PC-3 (cell line): Measurements from ENCODE around the gene CCDC187. TPM values are rescaled to one million over a fixed set of nuclear protein-coding genes. Genes with fewer than 3 reads are reported as not detected.

Source experiments
- ATAC-seq: fragments of 200-7000 bp; cut with Tn5 transposase; 2 replicates; pipeline ENCODE4 v1.9.1; 2020; ENCODE audit warnings: mild to moderate bottlenecking, moderate library complexity
- BruUV-seq: library from RNA; stranded (reverse); fragments of 400-500 nt; replicated peaks from 2 replicates; lab custom pipeline; 2021; lab: Mats Ljungman, UMichigan
- CTCF ChIA-PET: fragments of 300-600 bp; sonication (Branson Sonifier 250); formaldehyde crosslinking; loops from one replicate; lab custom pipeline; 2022; ENCODE audit warnings: antibody characterized with exemption; lab: Charles Lee
- POLR2A ChIA-PET: fragments of 300-600 bp; sonication (Branson Sonifier 250); formaldehyde crosslinking; loops from one replicate; lab custom pipeline; 2022; ENCODE audit warnings: antibody characterized with exemption; ENCODE audit not compliant: unreplicated experiment; lab: Charles Lee
- DNase-seq: peaks from one replicate; pipeline ENCODE4 v3.0.0-alpha.2; 2015
- H2AFZ ChIP-seq: fragments of 300-600 bp; sonication (generic); 2 replicates; pipeline ENCODE4 v1.6.0; 2016; ENCODE audit warnings: antibody characterized with exemption, low read length
- H3F3A ChIP-seq: fragments of 300-600 bp; sonication (generic); one replicate; pipeline ENCODE4 v1.6.0; 2017; ENCODE audit warnings: antibody characterized with exemption, low read length, control low read depth, mild to moderate bottlenecking; ENCODE audit not compliant: unreplicated experiment
- H3K27ac ChIP-seq: fragments of 300-600 bp; sonication (generic); 2 replicates; pipeline ENCODE4 v1.5.1; 2016; ENCODE audit warnings: mild to moderate bottlenecking, low read length
- H3K27me3 ChIP-seq: fragments of 300-600 bp; sonication (generic); 2 replicates; pipeline ENCODE4 v1.6.1; 2016; ENCODE audit warnings: low read length, mixed read lengths
- H3K36me3 ChIP-seq: fragments of 300-600 bp; sonication (generic); 2 replicates; pipeline ENCODE4 v1.6.1; 2016; ENCODE audit warnings: low read depth, mixed run types, low read length, mixed read lengths
- H3K4me1 ChIP-seq: fragments of 300-600 bp; sonication (generic); 2 replicates; pipeline ENCODE4 v1.5.1; 2016; ENCODE audit warnings: low read length; ENCODE audit not compliant: insufficient read depth
- H3K4me2 ChIP-seq: fragments of 300-600 bp; sonication (generic); 2 replicates; pipeline ENCODE4 v1.6.0; 2016; ENCODE audit warnings: low read length
- H3K4me3 ChIP-seq: fragments of 300-600 bp; sonication (generic); 2 replicates; pipeline ENCODE4 v1.5.1; 2016; ENCODE audit warnings: mild to moderate bottlenecking, low read length, mixed read lengths
- H3K79me2 ChIP-seq: fragments of 300-600 bp; sonication (generic); 2 replicates; pipeline ENCODE4 v1.6.1; 2017; ENCODE audit warnings: low read length, mixed read lengths
- H3K9ac ChIP-seq: fragments of 300-600 bp; sonication (generic); 2 replicates; pipeline ENCODE4 v1.6.0; 2016; ENCODE audit warnings: mild to moderate bottlenecking, low read length
- H3K9me2 ChIP-seq: fragments of 300-600 bp; sonication (generic); replicated peaks from 2 replicates; pipeline ENCODE4 v1.6.1; 2016; ENCODE audit warnings: mixed run types, low read length, mixed read lengths
- H3K9me3 ChIP-seq: fragments of 300-600 bp; sonication (generic); 2 replicates; pipeline ENCODE4 v1.6.1; 2016; ENCODE audit warnings: low read length, mixed read lengths
- H4K20me1 ChIP-seq: fragments of 300-600 bp; sonication (generic); 2 replicates; pipeline ENCODE4 v1.6.1; 2016; ENCODE audit warnings: low read length, mixed read lengths
- CTCF ChIP-seq: fragments of 300-600 bp; sonication (generic); conservative IDR thresholded peaks from 2 replicates; pipeline ENCODE4 v1.5.1; 2017; ENCODE audit warnings: antibody characterized with exemption, low read depth, mild to moderate bottlenecking, low read length
- EZH2 ChIP-seq: fragments of 300-600 bp; sonication (generic); IDR thresholded peaks from one replicate; pipeline ENCODE4 v1.6.1; 2017; ENCODE audit warnings: antibody characterized with exemption, mild to moderate bottlenecking, low read length; ENCODE audit not compliant: unreplicated experiment
- EZH2phosphoT487 ChIP-seq: fragments of 300-600 bp; sonication (generic); IDR thresholded peaks from 2 replicates; pipeline ENCODE4 v1.6.1; 2018; ENCODE audit warnings: mild to moderate bottlenecking, antibody characterized with exemption, low read length, borderline replicate concordance
- intact Hi-C: fragments of 100-400 bp; cut with micrococcal nuclease; formaldehyde crosslinking; loops from 2 replicates; pipeline ENCODE4 v1.9.0; 2023
- total RNA-seq: library from RNA; depleted of rRNA; stranded (reverse); fragments of >200 nt; gene quantifications from 2 replicates; pipeline ENCODE4 v1.2.3, GENCODE V29; 2014

CCDC187 gene
- total RNA-seq, 1 experiment from 2014 or later: 0.04 TPM

DNA sequence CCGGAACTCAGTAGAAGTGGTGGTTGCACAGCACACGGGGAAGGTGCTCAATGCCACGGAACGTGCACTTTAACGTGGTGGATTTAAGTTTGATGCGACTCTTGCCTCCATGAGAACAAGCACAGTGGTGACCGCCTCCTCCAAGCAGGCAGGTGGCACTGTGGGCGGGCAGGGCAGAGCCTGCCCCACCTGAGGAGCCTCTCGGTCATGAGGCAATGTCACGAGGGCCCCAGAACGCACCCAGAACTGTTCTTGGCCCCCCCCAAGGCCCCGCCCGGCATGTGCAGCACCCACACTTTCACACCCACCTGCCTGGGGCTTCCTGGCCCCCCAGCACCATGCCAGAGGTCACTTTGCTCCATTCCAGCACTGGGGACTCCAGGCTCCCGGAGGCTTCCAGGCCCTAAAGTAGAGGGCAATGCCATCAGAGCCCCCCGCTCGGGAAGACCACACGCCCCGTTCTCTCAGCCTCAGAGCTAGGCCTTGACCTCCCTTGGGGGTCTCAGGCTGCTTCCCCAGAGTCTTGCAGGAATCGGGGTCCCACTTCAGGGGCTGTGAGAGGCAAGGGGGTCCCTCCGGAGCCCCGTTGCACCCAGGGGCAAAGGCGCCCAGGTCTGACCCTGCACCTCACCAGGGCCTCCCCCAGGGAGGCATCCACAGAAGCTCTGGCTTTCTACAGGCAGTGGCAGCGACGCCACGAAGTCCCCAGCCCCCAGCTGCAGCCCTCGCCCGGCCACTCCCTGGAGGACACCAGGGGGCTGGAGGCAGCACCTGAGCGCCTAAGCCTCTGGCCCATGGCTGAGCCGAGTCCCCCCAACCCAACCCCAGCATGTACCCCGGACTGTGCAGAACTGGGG lies 14.0 kb downstream of the CCDC187 start:
- TF ChIP-seq EZH2phosphoT487: no peak
- peak; percentile 26; the same call in 1 of the 2 replicates for TF ChIP-seq CTCF
- H3K4me1 ChIP-seq: no peaks in the 10 kb centered on the region
- no peak overlapping the region for H3K4me3 ChIP-seq
- H3K9me3 ChIP-seq: no peaks in the 10 kb centered on the region
- POLR2A ChIA-PET: no interaction called here
- CTCF ChIA-PET: no interaction called here
- intact Hi-C loops: no loop called here
- H3K9me2 ChIP-seq: no peaks in the 10 kb centered on the region
- no TSS peak for BruUV-seq
- no peaks in the 10 kb centered on the region for H4K20me1 ChIP-seq
- no peak overlapping the region for H2AFZ ChIP-seq
- no peaks in the 10 kb centered on the region for H3K79me2 ChIP-seq
- H3K27me3 ChIP-seq: no peaks in the 10 kb centered on the region
- ATAC-seq (no peak), DNase-seq (peak; percentile 6)
- H3K27ac ChIP-seq: no peak overlapping the region
- H3K4me2 ChIP-seq: no peak overlapping the region
- H3F3A ChIP-seq: no peaks in the 10 kb centered on the region
- H3K9ac ChIP-seq: no peak overlapping the region
- H3K36me3 ChIP-seq: no peaks in the 10 kb centered on the region

DNA sequence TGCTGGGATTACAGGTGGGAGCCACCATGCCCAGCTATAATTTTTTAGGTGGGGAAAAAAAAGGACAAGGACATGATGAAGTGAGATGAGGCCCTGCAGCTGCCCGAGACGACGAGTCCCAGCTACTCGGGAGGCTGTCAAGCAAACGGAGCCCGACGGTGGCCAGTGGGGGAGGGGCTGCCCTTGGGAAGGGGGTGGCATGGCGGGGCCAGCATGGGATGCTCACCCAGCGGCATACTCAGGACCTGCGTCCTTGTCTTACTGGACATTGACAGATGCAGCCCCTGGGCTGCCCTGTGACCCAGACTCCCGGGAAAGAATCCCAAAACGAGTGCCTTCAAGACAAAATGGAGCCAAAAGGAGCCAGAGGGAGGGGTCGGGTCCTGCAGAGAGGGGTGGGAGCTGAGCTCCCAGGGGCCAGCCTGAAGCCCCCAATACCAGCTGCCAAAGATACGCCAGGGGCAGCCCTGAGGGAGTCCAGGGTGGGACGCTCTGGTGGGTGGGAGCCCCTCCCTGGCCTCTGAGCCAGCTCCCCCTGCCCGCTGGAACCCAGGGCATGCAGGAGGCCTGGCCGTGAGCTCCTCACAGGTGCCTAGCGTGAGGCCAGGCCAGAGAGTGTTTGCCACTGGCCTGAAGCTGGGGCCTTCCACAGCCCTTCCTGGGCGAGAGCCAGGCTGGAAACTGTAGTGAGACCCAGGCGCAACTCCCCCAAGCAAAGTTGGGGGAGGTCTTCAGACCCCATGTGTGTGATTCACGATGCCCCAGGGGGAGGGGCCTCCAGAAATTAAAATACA lies 15.7 kb downstream of the CCDC187 start:
- H3K36me3 ChIP-seq: no peaks in the 10 kb centered on the region
- H3K27me3 ChIP-seq: no peaks in the 10 kb centered on the region
- no peak overlapping the region for H3K9ac ChIP-seq
- no peak overlapping the region for H3K27ac ChIP-seq
- ChIA-PET CTCF (interaction anchor here (0.5 kb wide), 1 partner anchor 60 kb away, joined by 8 read pairs; no protein-coding TSS in a partner anchor), POLR2A (no interaction called here)
- intact Hi-C loops: no loop called here
- H3K9me2 ChIP-seq: no peaks in the 10 kb centered on the region
- no TSS peak for BruUV-seq
- H3K4me2 ChIP-seq: no peak overlapping the region
- H3F3A ChIP-seq: no peaks in the 10 kb centered on the region
- H4K20me1 ChIP-seq: no peaks in the 10 kb centered on the region
- H3K79me2 ChIP-seq: no peaks in the 10 kb centered on the region
- TF ChIP-seq EZH2 (no peak), CTCF (no peak), EZH2phosphoT487 (no peak)
- no peak overlapping the region for H2AFZ ChIP-seq
- H3K4me1 ChIP-seq: peaks cover 4% of the 10 kb centered on the region; the same call in 1 of the 2 replicates
- ATAC-seq (no peak), DNase-seq (no peak)
- no peak overlapping the region for H3K4me3 ChIP-seq
- no peaks in the 10 kb centered on the region for H3K9me3 ChIP-seq
